Activated B cell treated with CpG ODN at 0.5 μM for 24 hours (primary cell): ENCODE measurements around the gene VASH1. TPM values are rescaled to one million over a fixed set of nuclear protein-coding genes. Genes with fewer than 3 reads are reported as not detected.

Source experiments
- ATAC-seq: fragments of 200-7000 bp; cut with Tn5 transposase; one replicate; pipeline ENCODE4 v1.10.0; 2021; ENCODE audit warnings: low read depth, mild to moderate bottlenecking, moderate library complexity
- CTCF ChIA-PET: fragments of 350-600 bp; sonication (Branson Sonifier 250); formaldehyde crosslinking; loops from one replicate; lab custom pipeline; 2021; ENCODE audit warnings: antibody characterized with exemption; lab: Charles Lee
- POLR2A ChIA-PET: fragments of 350-600 bp; sonication (Branson Sonifier 250); formaldehyde crosslinking; loops from one replicate; lab custom pipeline; 2021; ENCODE audit warnings: antibody characterized with exemption; lab: Charles Lee
- DNase-seq: peaks from one replicate; pipeline ENCODE4 v3.0.0; 2022
- H3K27ac Mint-ChIP-seq: one replicate; pipeline ENCODE4 v1.8.0; 2020; ENCODE audit warnings: mixed read lengths
- H3K27me3 Mint-ChIP-seq: one replicate; pipeline ENCODE4 v1.8.0; 2021; ENCODE audit warnings: mixed read lengths
- H3K36me3 Mint-ChIP-seq: one replicate; pipeline ENCODE4 v1.8.0; 2021; ENCODE audit warnings: low read depth, mixed read lengths
- H3K4me1 Mint-ChIP-seq: one replicate; pipeline ENCODE4 v1.8.0; 2021; ENCODE audit warnings: mixed read lengths
- H3K4me3 Mint-ChIP-seq: one replicate; pipeline ENCODE4 v1.8.0; 2020; ENCODE audit warnings: mild to moderate bottlenecking, mixed read lengths
- H3K9me3 Mint-ChIP-seq: one replicate; pipeline ENCODE4 v1.8.0; 2020; ENCODE audit warnings: mixed read lengths
- intact Hi-C: fragments of 100-400 bp; cut with micrococcal nuclease; formaldehyde crosslinking; loops from one replicate; pipeline ENCODE4 v1.15.1; 2024
- total RNA-seq: library from RNA; stranded (reverse); gene quantifications from 2 replicates; pipeline ENCODE4 v1.2.3, GENCODE V29; 2022
- TF ChIP-seq, protein P1 (sequence below): fragments of 200-600 bp; IDR thresholded peaks from one replicate; pipeline ENCODE4 v1.8.0; 2022; ENCODE audit warnings: antibody characterized with exemption, mild to moderate bottlenecking

The VASH1 gene
- total RNA-seq, 1 donor from 2014 or later: 1.0 TPM

DNA sequence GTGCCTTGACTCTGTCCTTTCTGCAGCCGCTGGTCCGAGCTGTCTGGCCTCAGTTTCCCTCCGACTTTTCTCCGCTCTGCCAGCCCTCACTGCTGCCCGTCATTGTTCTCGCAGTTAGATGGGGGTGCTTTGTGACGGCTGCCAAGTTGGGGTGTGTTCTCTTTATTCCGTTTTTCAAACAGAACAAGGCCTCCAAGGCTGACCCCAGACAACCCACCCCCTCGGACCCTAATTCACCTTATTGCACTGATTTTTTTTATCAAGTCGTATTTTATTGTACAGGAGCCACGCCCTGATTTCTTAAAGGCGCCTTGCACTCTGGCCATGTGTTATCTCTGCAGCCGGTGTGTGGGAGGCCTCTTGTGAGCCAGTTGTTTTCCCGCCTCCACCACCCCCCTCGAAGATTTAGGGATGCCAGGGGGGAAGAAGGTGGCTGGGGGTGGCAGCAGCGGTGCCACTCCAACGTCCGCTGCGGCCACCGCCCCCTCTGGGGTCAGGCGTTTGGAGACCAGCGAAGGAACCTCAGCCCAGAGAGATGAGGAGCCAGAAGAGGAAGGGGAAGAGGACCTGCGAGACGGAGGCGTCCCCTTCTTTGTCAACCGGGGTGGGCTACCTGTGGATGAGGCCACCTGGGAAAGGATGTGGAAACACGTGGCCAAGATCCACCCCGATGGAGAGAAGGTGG is 1.3 kb downstream of the VASH1 start:
- H3K9me3 Mint-ChIP-seq: no peaks in the 10 kb centered on the region
- no peak overlapping the region for H3K27ac Mint-ChIP-seq
- TF ChIP-seq, protein P1, sequence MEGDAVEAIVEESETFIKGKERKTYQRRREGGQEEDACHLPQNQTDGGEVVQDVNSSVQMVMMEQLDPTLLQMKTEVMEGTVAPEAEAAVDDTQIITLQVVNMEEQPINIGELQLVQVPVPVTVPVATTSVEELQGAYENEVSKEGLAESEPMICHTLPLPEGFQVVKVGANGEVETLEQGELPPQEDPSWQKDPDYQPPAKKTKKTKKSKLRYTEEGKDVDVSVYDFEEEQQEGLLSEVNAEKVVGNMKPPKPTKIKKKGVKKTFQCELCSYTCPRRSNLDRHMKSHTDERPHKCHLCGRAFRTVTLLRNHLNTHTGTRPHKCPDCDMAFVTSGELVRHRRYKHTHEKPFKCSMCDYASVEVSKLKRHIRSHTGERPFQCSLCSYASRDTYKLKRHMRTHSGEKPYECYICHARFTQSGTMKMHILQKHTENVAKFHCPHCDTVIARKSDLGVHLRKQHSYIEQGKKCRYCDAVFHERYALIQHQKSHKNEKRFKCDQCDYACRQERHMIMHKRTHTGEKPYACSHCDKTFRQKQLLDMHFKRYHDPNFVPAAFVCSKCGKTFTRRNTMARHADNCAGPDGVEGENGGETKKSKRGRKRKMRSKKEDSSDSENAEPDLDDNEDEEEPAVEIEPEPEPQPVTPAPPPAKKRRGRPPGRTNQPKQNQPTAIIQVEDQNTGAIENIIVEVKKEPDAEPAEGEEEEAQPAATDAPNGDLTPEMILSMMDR: no peak
- ChIA-PET CTCF (no interaction called here), POLR2A (no interaction called here)
- H3K36me3 Mint-ChIP-seq: no peaks in the 10 kb centered on the region
- ATAC-seq (no peak), DNase-seq (no peak)
- intact Hi-C loops: no loop called here
- H3K4me1 Mint-ChIP-seq: peaks cover 13% of the 10 kb centered on the region
- H3K27me3 Mint-ChIP-seq: peaks cover 38% of the 10 kb centered on the region
- peak overlapping the region; percentile 79 for H3K4me3 Mint-ChIP-seq

DNA sequence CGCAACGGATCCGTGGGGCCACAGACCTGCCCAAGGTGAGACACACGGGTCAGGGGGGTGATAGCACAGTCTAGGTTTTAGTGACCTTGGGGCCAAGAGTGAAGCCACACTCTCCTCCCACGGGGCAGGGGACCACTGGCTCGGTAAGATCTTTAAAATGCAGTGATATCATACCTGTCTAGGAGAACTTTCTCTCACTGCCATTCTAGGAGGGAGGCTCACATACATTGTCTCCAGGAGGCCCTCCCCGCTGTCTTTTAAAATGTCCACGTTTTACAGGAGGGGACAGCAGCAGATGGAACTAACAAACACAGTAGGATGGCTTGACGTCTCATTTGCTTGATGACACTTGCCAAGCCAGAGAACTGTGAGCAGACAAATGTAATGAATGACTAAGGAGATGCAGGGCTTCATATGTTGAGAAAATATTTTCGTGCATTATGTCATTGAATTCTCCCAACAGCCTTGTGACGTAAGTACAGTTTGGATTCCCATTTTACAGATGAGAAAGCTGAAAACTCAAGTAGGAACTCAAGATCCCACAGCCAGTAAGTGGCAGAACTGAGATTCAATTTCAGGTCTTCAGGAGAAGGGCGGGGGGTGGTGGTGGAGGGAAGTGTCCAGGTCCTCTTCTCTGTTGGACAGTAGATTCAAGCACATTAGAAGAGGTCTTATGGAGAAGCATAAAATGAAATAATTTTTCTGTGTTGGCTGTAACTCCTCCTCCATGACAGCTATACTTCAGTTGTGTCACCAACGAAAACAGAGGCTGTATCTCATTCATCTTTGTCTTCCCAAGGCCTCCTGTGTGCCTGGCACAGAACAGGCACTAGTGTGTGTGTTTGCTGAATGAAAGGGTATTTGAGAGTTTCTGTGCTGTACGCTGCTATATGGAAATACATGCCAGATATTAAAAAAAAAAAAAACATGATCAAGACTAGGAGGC is 2.1 kb downstream of the VASH1 start:
- Mint-ChIP-seq H3K27ac (no peak overlapping the region), H3K27me3 (peaks cover 33% of the 10 kb centered on the region), H3K9me3 (no peaks in the 10 kb centered on the region), H3K4me1 (peaks cover 21% of the 10 kb centered on the region), H3K36me3 (no peaks in the 10 kb centered on the region), H3K4me3 (peak overlapping the region; percentile 28)
- DNase-seq: no peak
- POLR2A ChIA-PET: no interaction called here
- TF ChIP-seq, protein P1: no peak
- ATAC-seq: no peak
- CTCF ChIA-PET: no interaction called here
- intact Hi-C loops: no loop called here

DNA sequence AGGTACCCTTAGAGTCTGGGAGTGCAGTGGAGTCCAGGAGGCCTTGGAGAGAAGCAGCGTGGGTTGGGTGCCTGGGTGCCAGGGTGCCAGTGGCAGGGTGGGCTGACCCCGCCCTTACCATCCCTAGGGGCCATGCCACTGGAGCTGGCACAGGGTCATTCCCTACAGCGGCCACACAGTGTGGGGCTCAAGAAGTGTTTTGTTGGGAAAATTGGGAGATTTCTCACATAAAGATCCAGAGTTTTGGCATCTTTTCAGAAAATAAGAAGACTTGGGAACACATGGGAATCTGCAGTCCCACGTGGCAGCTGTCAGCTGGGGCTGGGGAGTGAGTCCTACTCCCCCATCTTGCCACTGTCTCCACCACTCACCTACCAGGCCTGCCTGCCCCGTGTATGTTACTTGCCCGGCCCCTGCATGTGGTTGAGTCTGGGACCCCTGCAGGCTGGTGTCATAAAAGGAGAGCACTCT is 4.2 kb downstream of the VASH1 start:
- H3K36me3 Mint-ChIP-seq: no peaks in the 10 kb centered on the region
- no peak overlapping the region for H3K27ac Mint-ChIP-seq
- H3K4me1 Mint-ChIP-seq: peaks cover 28% of the 10 kb centered on the region
- intact Hi-C loops: no loop called here
- H3K9me3 Mint-ChIP-seq: no peaks in the 10 kb centered on the region
- no peak for ATAC-seq
- DNase-seq: no peak
- TF ChIP-seq, protein P1: no peak
- peaks cover 25% of the 10 kb centered on the region for H3K27me3 Mint-ChIP-seq
- H3K4me3 Mint-ChIP-seq: no peak overlapping the region
- CTCF ChIA-PET: interaction anchor here (0.9 to 1.4 kb wide), 2 partner anchors 19 to 55 kb away, joined by 3 read pairs; no protein-coding TSS in a partner anchor
- POLR2A ChIA-PET: no interaction called here

DNA sequence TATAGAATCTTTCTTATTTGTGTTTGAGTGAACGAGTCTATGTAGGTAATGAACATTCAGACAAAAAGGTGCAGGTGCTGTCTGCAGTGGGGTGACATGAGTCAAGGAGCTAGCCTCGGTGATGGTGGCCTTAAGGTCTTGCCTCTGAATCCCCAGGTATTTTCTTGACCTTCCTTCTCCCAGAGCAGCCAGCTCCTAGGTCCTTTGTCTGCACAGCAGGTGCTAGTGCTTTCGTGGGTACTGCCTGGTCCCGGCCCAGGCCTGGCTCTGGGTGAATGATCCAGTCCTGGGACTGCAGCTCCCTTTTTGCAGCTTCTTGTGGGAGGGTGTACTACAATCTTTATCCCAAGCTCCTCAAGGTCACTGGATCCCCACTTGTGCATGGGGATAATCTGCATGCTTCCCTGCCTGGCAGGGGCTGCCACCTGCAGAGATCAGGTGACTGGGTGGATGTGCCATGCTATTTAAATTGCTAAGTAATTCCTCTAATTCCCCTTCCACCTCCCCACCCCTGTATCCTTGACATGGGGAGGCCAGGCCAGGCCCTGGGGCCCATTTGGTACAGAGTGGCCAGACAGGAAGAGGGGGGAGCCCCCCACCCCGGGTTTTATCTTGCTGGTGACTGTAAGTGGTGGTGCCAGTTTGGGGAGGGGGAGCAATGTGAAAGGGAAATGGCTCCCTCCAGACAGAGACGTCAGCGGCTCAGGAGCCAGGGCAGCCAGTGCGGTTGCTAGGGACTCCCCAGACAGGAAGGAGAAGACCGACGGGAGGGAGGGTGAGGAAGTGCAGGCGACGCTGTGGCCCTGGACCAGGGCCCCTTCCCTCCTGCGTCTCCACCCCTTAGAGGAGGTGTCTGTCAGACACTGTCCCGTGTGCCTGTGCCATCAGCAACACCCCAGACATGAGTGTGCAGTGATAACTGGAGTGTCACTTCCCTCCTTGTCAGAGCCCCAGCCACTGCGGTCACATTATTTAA is 6.7 kb downstream of the VASH1 start:
- no peaks in the 10 kb centered on the region for H3K36me3 Mint-ChIP-seq
- no peaks in the 10 kb centered on the region for H3K9me3 Mint-ChIP-seq
- intact Hi-C loops: no loop called here
- peak; percentile 95 for ATAC-seq
- H3K4me1 Mint-ChIP-seq: peaks cover 18% of the 10 kb centered on the region
- H3K27me3 Mint-ChIP-seq: peaks cover 22% of the 10 kb centered on the region
- DNase-seq: no peak
- peak overlapping the region; percentile 56 for H3K27ac Mint-ChIP-seq
- ChIA-PET POLR2A (interaction anchor here (1.2 kb wide), 1 partner anchor 45 kb away, joined by 5 read pairs; the partner anchor contains the start of gene ANGEL1), CTCF (no interaction called here)
- TF ChIP-seq, protein P1: no peak
- no peak overlapping the region for H3K4me3 Mint-ChIP-seq
